GM18951 (cell line): Measurements from ENCODE around the gene INSR.
"Not testable (repeated sequence)": the region's sequence is repeated elsewhere in the genome, so short reads cannot be mapped to it uniquely, and the experiment has no call there.

ENCODE experiments used
- POLR2A ChIP-seq: IDR thresholded peaks from 4 replicates; pipeline ENCODE4 v1.6.1; 2011; ENCODE audit warnings: mild to moderate bottlenecking; ENCODE audit not compliant: insufficient read length, insufficient read depth; ENCODE audit errors: extremely low read depth
- in situ Hi-C: fragments of 300-500 bp; cut with MboI; formaldehyde crosslinking; loops from one replicate; pipeline ENCODE4 v1.12.0; 2022; ENCODE audit warnings: low sequenced_read_pairs, mixed read lengths, inconsistent platforms; ENCODE audit not compliant: unreplicated experiment

The INSR gene

GRCh38 chr19:7236153-7236552, 58.1 kb downstream of the INSR start:
- no peak for TF ChIP-seq POLR2A
- in situ Hi-C loops, result no loop called here

- no peak for TF ChIP-seq POLR2A
- in situ Hi-C loops, result no loop called here
Measured at GRCh38 chr19:7230826-7231225, 63.4 kb downstream of the INSR start.

DNA sequence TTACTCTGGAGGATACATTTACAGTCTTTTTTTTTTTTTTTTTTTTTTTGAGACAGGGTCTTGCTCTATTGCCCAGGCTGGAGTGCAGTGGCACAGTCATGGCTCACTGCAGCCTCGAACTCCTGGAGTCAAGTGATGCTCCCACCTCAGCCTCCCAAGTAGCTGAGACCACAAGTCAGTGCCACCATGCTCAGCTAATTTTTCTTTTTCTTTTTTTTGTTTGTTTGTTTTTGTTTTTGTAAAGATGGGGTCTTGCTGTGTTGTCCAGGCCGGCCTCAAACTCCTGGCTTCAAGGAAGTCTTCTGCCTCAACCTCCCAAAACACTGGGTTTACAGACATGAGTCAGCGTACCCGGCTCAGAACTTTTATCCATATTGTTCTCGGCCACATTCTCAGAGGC, 64.5 kb downstream of the INSR start:
- no peak for TF ChIP-seq POLR2A
- in situ Hi-C loops, result no loop called here

- TF ChIP-seq POLR2A, result no peak
- in situ Hi-C loops, result no loop called here
Measured at GRCh38 chr19:7228935-7229541, 65.2 kb downstream of the INSR start.

DNA sequence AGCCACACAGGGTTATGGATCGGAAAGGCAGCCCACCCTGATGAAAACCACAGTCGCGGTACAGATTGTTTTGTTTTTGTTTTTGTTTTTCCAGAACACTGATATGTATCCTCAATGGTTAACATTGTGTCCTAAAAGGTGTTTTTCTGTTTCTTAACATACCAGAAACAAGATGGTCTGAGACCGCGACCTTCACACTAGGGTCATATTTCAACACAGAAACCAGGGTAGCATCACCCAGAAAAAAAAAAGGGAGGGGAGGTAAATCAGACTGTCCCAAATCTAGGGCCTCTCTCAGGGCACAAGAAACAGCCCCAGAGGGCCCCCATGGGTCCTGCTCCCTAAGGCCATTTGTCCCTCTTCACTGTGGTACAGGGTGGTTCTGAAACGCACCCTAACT, 66.5 kb downstream of the INSR start:
- TF ChIP-seq POLR2A, result no peak
- in situ Hi-C loops, result no loop called here

DNA sequence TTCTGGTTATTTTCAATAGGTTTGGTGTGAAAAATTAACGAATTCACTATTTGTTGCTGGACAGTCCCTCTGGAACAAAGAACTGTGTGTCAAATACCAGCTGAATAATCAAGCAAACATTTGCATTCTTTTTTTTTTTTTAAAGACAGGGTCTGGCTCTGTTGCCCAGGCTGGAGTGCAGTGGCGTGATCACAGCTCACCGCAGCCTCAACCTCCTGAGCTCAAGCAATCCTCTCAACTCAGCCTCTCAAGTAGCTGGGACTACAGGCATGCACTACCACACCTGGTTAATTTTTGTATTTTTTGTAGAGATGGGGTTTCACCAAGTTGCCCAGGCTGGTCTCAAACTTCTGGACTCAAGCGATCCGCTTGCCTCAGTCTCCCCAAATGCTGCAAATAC, 67.1 kb downstream of the INSR start:
- in situ Hi-C loops, result not testable (repeated sequence)

- in situ Hi-C loops, result no loop called here
- TF ChIP-seq POLR2A, result no peak
Measured at GRCh38 chr19:7226739-7227138, 67.5 kb downstream of the INSR start.

DNA sequence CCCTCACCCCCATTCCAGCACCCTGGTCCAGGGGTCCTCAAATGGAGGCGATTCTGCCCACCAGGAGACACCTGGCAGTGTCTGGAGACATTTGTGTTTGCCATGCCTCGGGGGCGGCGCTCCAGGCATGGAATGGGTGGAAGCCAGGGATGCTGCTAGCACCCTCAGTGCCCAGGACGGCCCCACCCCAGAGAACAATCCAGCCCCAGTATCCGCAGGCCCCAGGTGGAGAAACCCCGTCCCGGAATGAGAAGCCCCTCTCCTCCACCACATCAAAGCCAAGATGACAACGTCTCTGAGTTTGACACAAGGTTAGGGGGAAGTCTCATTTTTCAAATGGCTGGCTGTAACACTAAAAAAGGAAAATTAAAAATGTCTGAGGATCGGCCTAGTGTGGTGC, 68.5 kb downstream of the INSR start:
- no peak for TF ChIP-seq POLR2A
- in situ Hi-C loops, result no loop called here

DNA sequence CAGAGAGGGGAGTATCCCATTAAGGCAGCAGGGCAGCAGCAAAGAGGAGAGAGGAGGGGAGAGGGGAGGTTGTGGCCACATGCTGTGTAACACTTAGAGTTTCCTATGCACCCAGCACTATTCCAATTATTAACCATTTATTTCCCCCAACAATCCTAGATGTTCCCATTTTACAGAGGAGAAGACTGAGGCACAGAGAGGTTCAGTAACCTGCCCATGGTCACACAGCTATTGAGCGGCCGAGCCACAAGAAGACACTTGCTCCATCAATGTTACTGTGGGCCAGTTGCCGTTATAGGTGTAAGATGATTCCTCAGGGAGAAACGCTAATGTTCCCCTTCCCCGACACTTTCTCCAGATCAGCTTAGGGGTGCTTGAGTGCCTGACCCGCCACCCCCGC, 69.2 kb downstream of the INSR start:
- TF ChIP-seq POLR2A, result no peak
- in situ Hi-C loops, result no loop called here

- no peak for TF ChIP-seq POLR2A
- in situ Hi-C loops, result no loop called here
Measured at GRCh38 chr19:7224209-7224686, 70.0 kb downstream of the INSR start.

DNA sequence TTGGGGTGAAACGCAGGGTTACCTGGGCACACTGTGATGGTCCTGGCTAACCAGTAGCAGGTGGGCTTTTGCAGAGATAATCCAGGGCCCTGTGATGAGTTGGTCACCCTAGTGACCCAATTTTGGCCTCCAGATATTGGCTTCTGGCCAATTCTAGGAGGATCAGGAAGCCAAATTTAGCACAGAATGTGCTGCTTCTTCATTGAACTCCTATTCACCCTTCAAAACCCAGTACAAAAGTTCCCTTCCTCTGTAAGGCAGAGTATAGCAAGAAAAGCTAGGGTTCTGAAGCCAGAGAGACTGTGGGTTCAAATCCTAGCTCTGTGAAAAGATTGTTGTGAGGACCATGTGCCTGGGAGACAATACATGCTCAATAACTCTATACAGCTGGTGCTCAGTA, 70.8 kb downstream of the INSR start:
- in situ Hi-C loops, result no loop called here
- TF ChIP-seq POLR2A, result no peak

DNA sequence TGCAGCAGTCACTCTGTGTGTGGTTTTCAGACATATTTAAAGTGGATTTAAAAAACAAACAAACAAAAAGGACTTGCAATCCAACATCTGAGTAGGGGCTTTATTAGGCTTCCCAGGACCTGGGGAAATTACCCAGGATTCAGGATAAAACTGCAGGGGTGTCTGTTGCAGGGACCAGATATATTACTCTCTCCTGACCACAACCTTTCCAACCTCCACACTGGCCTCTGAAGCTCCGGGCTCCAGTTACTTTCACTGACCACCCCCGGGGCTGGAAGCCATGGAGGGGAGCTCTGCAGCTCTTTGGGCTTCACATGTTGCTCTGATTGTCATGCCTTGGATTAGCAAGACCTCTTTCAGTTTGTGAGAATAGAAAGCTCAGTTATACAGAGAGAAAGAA, 75.2 kb downstream of the INSR start:
- in situ Hi-C loops, result no loop called here
- no peak for TF ChIP-seq POLR2A

DNA sequence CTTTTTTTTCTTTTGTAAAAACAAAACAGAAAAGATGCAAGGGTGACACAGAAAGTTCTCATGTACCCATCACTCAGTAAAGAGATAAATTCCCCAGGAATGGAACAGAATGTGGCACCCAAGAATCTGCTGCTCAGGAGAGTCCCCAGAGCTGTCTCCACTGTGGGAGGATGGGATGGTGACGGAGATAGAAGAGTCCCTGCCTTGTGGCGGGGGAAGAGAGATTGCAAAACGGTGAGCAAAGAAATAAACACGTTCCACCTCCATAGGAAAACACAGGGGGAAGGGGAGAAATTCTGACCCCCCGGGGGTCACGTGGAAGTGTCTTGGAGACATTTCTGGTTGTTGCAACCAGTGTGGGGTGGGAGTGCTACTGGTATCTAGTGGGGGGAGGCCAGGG, 76.4 kb downstream of the INSR start:
- no peak for TF ChIP-seq POLR2A
- in situ Hi-C loops, result no loop called here

- no peak for TF ChIP-seq POLR2A
- in situ Hi-C loops, result no loop called here
Measured at GRCh38 chr19:7216373-7216902, 77.8 kb downstream of the INSR start.

- in situ Hi-C loops, result no loop called here
- no peak for TF ChIP-seq POLR2A
Measured at GRCh38 chr19:7215176-7215575, 79.0 kb downstream of the INSR start.
